Calu3 (cell line): ENCODE results near the gene WDR12. TPM values are rescaled to one million over a fixed set of nuclear protein-coding genes. Genes with fewer than 3 reads are reported as not detected.

Source experiments
- BruUV-seq: library from RNA; stranded (reverse); fragments of 400-500 nt; replicated peaks from 2 replicates; lab custom pipeline; 2021; lab: Mats Ljungman, UMichigan
- CTCF ChIA-PET: fragments of 300-600 bp; sonication (Branson Sonifier 250); formaldehyde crosslinking; loops from one replicate; lab custom pipeline; 2022; ENCODE audit warnings: antibody characterized with exemption; lab: Charles Lee
- DNase-seq: peaks from one replicate; pipeline ENCODE4 v3.0.0; 2022
- H3K27ac Mint-ChIP-seq: one replicate; pipeline ENCODE4 v1.8.0; 2022; ENCODE audit warnings: mixed read lengths; ENCODE audit not compliant: unreplicated experiment
- H3K27me3 Mint-ChIP-seq: one replicate; pipeline ENCODE4 v1.8.0; 2022; ENCODE audit warnings: mixed read lengths; ENCODE audit not compliant: unreplicated experiment
- H3K36me3 Mint-ChIP-seq: one replicate; pipeline ENCODE4 v1.8.0; 2022; ENCODE audit warnings: mild to moderate bottlenecking, moderate library complexity, mixed read lengths; ENCODE audit not compliant: insufficient read depth, unreplicated experiment
- H3K4me1 Mint-ChIP-seq: one replicate; pipeline ENCODE4 v1.8.0; 2022; ENCODE audit warnings: mild to moderate bottlenecking, low read depth, mixed read lengths; ENCODE audit not compliant: unreplicated experiment
- H3K4me3 Mint-ChIP-seq: one replicate; pipeline ENCODE4 v1.8.0; 2022; ENCODE audit warnings: mild to moderate bottlenecking, low read depth, moderate library complexity, mixed read lengths; ENCODE audit not compliant: unreplicated experiment
- H3K9me3 Mint-ChIP-seq: one replicate; pipeline ENCODE4 v1.8.0; 2022; ENCODE audit warnings: low read depth, mixed read lengths; ENCODE audit not compliant: unreplicated experiment
- intact Hi-C: fragments of 100-400 bp; cut with micrococcal nuclease; formaldehyde crosslinking; loops from one replicate; pipeline ENCODE4 v1.10.0; 2022; ENCODE audit not compliant: unreplicated experiment
- total RNA-seq: library from RNA; stranded (reverse); gene quantifications from 2 replicates; pipeline ENCODE4 v1.2.3, GENCODE V29; 2022
- TF ChIP-seq, protein P1 (sequence below): fragments of 200-600 bp; IDR thresholded peaks from one replicate; pipeline ENCODE4 v1.8.0; 2022; ENCODE audit warnings: antibody characterized with exemption; ENCODE audit not compliant: unreplicated experiment

Gene WDR12
- total RNA-seq, 1 experiment from 2014 or later, result 105 TPM

DNA sequence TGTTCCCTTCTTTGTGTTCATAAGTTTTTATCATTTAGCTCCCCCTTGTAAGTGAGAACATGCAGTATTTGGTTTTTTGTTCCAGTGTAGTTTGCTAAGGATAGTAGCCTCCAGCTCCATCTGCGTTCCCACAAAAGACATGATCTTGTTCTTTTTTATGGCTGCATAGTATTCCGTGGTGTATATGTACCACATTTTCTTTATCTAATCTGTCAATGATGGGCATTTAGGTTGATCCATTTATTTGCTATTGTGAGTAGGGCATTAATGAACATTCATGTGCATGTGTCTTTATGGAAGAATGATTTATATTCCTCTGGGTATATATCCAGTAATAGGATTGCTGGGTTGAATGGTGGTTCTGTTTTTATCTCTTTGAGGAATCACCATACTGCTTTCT is 34.0 kb upstream of the WDR12 start:
- CTCF ChIA-PET, result no interaction called here
- Mint-ChIP-seq H3K4me3 (no peak overlapping the region), H3K4me1 (peaks cover 14% of the 10 kb centered on the region), H3K27ac (no peak overlapping the region), H3K36me3 (no peaks in the 10 kb centered on the region), H3K9me3 (peaks cover 8% of the 10 kb centered on the region), H3K27me3 (no peaks in the 10 kb centered on the region)
- no peak for DNase-seq
- intact Hi-C loops, result no loop called here
- TF ChIP-seq, protein P1, sequence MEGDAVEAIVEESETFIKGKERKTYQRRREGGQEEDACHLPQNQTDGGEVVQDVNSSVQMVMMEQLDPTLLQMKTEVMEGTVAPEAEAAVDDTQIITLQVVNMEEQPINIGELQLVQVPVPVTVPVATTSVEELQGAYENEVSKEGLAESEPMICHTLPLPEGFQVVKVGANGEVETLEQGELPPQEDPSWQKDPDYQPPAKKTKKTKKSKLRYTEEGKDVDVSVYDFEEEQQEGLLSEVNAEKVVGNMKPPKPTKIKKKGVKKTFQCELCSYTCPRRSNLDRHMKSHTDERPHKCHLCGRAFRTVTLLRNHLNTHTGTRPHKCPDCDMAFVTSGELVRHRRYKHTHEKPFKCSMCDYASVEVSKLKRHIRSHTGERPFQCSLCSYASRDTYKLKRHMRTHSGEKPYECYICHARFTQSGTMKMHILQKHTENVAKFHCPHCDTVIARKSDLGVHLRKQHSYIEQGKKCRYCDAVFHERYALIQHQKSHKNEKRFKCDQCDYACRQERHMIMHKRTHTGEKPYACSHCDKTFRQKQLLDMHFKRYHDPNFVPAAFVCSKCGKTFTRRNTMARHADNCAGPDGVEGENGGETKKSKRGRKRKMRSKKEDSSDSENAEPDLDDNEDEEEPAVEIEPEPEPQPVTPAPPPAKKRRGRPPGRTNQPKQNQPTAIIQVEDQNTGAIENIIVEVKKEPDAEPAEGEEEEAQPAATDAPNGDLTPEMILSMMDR, result no peak
- BruUV-seq, result no TSS peak

GRCh38 chr2:202944816-202945215 is 33.3 kb upstream of the WDR12 start:
- Mint-ChIP-seq H3K27ac (peak overlapping the region; percentile 88), H3K9me3 (peaks cover 8% of the 10 kb centered on the region), H3K27me3 (no peaks in the 10 kb centered on the region), H3K4me1 (peaks cover 14% of the 10 kb centered on the region), H3K36me3 (no peaks in the 10 kb centered on the region), H3K4me3 (no peak overlapping the region)
- no TSS peak for BruUV-seq
- TF ChIP-seq, protein P1, result no peak
- CTCF ChIA-PET, result no interaction called here
- intact Hi-C loops, result no loop called here
- no peak for DNase-seq

DNA sequence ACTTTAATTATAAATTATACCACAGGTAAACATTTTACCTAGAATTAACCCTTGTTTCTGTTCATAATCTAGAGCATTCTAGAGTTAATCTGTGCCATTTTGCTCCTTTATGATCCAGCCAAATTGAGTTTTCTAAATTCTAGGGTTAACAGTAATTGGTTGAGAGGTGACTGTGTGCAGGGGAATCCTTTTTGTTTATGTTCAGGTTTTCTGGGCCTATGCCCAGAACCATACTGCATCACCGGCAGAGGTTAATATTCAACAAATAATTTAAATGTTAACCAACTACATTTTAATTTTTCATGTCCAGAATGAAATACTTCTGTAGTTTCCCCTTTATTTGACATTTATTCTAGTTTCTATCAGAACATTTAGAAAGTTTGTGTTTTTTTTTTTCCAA is 32.9 kb upstream of the WDR12 start:
- intact Hi-C loops, result no loop called here
- peaks cover 14% of the 10 kb centered on the region for H3K4me1 Mint-ChIP-seq
- CTCF ChIA-PET, result no interaction called here
- TF ChIP-seq, protein P1, result no peak
- BruUV-seq, result no TSS peak
- DNase-seq, result no peak
- H3K27me3 Mint-ChIP-seq, result no peaks in the 10 kb centered on the region
- H3K36me3 Mint-ChIP-seq, result no peaks in the 10 kb centered on the region
- no peak overlapping the region for H3K4me3 Mint-ChIP-seq
- peak overlapping the region; percentile 88 for H3K27ac Mint-ChIP-seq
- H3K9me3 Mint-ChIP-seq, result peaks cover 8% of the 10 kb centered on the region

DNA sequence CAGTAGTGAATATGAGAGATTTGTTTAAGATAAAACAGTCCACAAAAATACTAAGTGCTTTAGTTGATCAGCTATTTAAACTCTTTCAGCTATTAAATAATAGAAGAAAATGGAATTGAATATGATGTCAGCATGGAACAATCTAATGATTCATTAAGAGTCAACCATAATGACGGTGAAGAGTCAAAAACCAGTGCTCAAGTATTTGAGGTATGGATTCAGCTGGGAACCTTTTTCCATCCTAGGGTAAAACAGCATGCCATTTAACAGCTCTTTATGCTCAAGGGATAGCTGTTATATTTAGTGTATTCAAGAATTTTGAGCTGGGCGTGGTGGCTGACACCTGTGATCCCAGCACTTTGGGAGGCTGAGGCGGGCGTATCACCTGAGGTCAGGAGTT is 30.3 kb upstream of the WDR12 start:
- Mint-ChIP-seq H3K9me3 (peaks cover 5% of the 10 kb centered on the region), H3K36me3 (no peaks in the 10 kb centered on the region), H3K27me3 (no peaks in the 10 kb centered on the region), H3K4me1 (peaks cover 14% of the 10 kb centered on the region), H3K27ac (no peak overlapping the region), H3K4me3 (no peak overlapping the region)
- intact Hi-C loops, result no loop called here
- no TSS peak for BruUV-seq
- TF ChIP-seq, protein P1, result no peak
- DNase-seq, result no peak
- CTCF ChIA-PET, result interaction anchor here (0.6 kb wide), 1 partner anchor 377 kb away, joined by 4 read pairs; no protein-coding TSS in a partner anchor
